Measurements from ENCODE around the gene FAM241A. TPM values are rescaled to one million over a fixed set of nuclear protein-coding genes. Genes with fewer than 3 reads are reported as not detected.
A peak's percentile ranks its signal among the peaks of the same experiment; 100 is the strongest.

The FAM241A gene
- total and polyA plus RNA-seq, 9 of the 15 experiments (the other 6 are each of a cell fraction or from before 2014, with no cell fraction given), result 2.3 to 8.5 (median 5.3) TPM

DNA sequence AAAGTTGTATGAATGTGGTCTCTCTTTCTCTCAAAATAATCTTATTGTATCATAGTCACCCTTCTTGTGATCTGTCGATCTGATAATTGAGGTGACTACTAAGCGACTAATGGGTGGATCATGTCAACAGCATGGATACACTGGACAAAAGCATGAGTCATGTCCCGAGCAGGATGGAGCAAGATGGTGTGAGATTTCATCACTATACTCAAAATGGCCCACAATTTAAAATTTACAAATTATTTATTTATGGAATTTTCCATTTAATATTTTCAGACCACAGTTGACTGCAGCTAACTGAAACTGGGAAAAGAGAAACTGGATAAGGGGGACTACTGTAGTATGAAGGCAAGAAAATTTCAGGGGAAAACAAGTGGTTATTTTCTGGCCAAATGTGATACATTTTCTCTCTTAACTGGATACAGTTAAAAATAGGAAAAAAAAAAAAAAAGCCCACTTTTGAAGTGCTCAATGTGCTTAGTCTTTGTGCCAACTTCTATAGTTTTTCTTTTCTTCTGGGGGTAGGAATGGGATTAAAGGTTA, 25.3 kb downstream of the FAM241A start (continued):
- TF ChIP-seq FOXA3 (CRISPR knock-in tag; conservative IDR thresholded peaks at IDR 0.05 in 1 of 2, IDR thresholded peaks at IDR 0.05 in 1 of 2), result peak; percentile 23 to 82; a peak in 2 of 4 replicates
- peak; percentile 56; the same call in 1 of the 2 replicates for TF ChIP-seq SMAD3 (CRISPR knock-in tag; conservative IDR thresholded peaks at IDR 0.05)
- no peak for TF ChIP-seq PBX2 (CRISPR knock-in tag; IDR thresholded peaks at IDR 0.05; ENCODE audit: low read depth)
- peak; percentile 52; the same call in 1 of the 2 replicates for TF ChIP-seq PBX2 (tag; conservative IDR thresholded peaks at IDR 0.05; ENCODE audit: low read depth)
- TF ChIP-seq GATAD2B (IDR thresholded peaks at IDR 0.05; ENCODE audit: borderline replicate concordance), result peak; percentile 76; the same call in 1 of the 2 replicates
- TF ChIP-seq FOS (IDR thresholded peaks at IDR 0.05; ENCODE audit: extremely low read depth, insufficient read length), result peak; percentile 63
- peak; percentile 87 for TF ChIP-seq ZNF589 (CRISPR knock-in tag; IDR thresholded peaks at IDR 0.05; ENCODE audit: low read depth)
- TF ChIP-seq ZBTB40 (IDR thresholded peaks at IDR 0.05), result no peak
- no peak for TF ChIP-seq ZBTB40 (CRISPR knock-in tag; IDR thresholded peaks at IDR 0.05)
- no peak for TF ChIP-seq ZC3H8 (IDR thresholded peaks at IDR 0.05)
- peak; percentile 35; the same call in 1 of the 2 replicates for TF ChIP-seq FOXM1 (IDR thresholded peaks at IDR 0.05; ENCODE audit: low read depth)
- no peak for TF ChIP-seq FOXM1 (CRISPR knock-in tag; IDR thresholded peaks at IDR 0.05; ENCODE audit: low read depth)
- TF ChIP-seq ZNF174 (CRISPR knock-in tag; IDR thresholded peaks at IDR 0.05), result no peak
- TF ChIP-seq, protein P1, sequence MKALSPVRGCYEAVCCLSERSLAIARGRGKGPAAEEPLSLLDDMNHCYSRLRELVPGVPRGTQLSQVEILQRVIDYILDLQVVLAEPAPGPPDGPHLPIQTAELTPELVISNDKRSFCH (CRISPR knock-in tag; IDR thresholded peaks at IDR 0.05), result no peak
- TF ChIP-seq, protein P1 (tag; IDR thresholded peaks at IDR 0.05), result no peak
- TF ChIP-seq TEAD4 (IDR thresholded peaks at IDR 0.05; ENCODE audit: low read length), result peak; percentile 73; the same call in 1 of the 2 replicates
- TF ChIP-seq TEAD4 (CRISPR knock-in tag; IDR thresholded peaks at IDR 0.05; ENCODE audit: borderline replicate concordance), result no peak

Measured in K562 (cell line).